ENCODE results near the gene TUBD1. TPM values are rescaled to one million over a fixed set of nuclear protein-coding genes. Genes with fewer than 3 reads are reported as not detected.
A peak's percentile ranks its signal among the peaks of the same experiment; 100 is the strongest.

Gene TUBD1
- total and polyA plus RNA-seq, 2 of the 13 experiments (the other 11 are each of a cell fraction or from before 2014, with no cell fraction given) = 18.2 to 25.9 TPM

- TF ChIP-seq, protein P1, sequence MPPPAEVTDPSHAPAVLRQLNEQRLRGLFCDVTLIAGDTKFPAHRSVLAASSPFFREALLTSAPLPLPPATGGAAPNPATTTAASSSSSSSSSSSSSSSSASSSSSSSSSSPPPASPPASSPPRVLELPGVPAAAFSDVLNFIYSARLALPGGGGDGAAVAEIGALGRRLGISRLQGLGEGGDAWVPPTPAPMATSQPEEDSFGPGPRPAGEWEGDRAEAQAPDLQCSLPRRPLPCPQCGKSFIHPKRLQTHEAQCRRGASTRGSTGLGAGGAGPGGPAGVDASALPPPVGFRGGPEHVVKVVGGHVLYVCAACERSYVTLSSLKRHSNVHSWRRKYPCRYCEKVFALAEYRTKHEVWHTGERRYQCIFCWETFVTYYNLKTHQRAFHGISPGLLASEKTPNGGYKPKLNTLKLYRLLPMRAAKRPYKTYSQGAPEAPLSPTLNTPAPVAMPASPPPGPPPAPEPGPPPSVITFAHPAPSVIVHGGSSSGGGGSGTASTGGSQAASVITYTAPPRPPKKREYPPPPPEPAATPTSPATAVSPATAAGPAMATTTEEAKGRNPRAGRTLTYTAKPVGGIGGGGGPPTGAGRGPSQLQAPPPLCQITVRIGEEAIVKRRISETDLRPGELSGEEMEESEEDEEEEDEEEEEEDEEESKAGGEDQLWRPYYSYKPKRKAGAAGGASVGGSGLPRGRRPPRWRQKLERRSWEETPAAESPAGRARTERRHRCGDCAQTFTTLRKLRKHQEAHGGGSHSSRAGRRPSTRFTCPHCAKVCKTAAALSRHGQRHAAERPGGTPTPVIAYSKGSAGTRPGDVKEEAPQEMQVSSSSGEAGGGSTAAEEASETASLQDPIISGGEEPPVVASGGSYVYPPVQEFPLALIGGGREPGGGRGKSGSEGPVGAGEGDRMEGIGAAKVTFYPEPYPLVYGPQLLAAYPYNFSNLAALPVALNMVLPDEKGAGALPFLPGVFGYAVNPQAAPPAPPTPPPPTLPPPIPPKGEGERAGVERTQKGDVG (CRISPR knock-in tag; IDR thresholded peaks at IDR 0.05; ENCODE audit: borderline replicate concordance) = no peak
- peak; percentile 35 for TF ChIP-seq KDM2A (CRISPR knock-in tag; IDR thresholded peaks at IDR 0.05; ENCODE audit: borderline replicate concordance, low read depth)
- TF ChIP-seq ZNF557 (CRISPR knock-in tag; IDR thresholded peaks at IDR 0.05) = no peak
- no peak for TF ChIP-seq CEBPZ (IDR thresholded peaks at IDR 0.05; ENCODE audit: low read length)
- peak; percentile 46 for TF ChIP-seq HDAC2 (CRISPR knock-in tag; IDR thresholded peaks at IDR 0.05)
- no peak for TF ChIP-seq TP53 (CRISPR knock-in tag; conservative IDR thresholded peaks at IDR 0.05)
- no peak for TF ChIP-seq KLF16 (CRISPR knock-in tag; IDR thresholded peaks at IDR 0.05)
- TF ChIP-seq, protein P2, sequence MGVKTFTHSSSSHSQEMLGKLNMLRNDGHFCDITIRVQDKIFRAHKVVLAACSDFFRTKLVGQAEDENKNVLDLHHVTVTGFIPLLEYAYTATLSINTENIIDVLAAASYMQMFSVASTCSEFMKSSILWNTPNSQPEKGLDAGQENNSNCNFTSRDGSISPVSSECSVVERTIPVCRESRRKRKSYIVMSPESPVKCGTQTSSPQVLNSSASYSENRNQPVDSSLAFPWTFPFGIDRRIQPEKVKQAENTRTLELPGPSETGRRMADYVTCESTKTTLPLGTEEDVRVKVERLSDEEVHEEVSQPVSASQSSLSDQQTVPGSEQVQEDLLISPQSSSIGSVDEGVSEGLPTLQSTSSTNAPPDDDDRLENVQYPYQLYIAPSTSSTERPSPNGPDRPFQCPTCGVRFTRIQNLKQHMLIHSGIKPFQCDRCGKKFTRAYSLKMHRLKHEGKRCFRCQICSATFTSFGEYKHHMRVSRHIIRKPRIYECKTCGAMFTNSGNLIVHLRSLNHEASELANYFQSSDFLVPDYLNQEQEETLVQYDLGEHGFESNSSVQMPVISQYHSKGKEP (CRISPR knock-in tag; IDR thresholded peaks at IDR 0.05) = no peak
- no peak for TF ChIP-seq ARNTL (CRISPR knock-in tag; IDR thresholded peaks at IDR 0.05)
- TF ChIP-seq NR2F6 (IDR thresholded peaks at IDR 0.05) = peak; percentile 55; the same call in 1 of the 2 replicates
- TF ChIP-seq NR2F6 (CRISPR knock-in tag; IDR thresholded peaks at IDR 0.05) = peak; percentile 61
- peak; percentile 30; the same call in 1 of the 2 replicates for TF ChIP-seq ZNF652 (CRISPR knock-in tag; IDR thresholded peaks at IDR 0.05; ENCODE audit: borderline replicate concordance, low read depth)
- peak; percentile 79 for TF ChIP-seq CHD4 (IDR thresholded peaks at IDR 0.05; ENCODE audit: borderline replicate concordance, low read length)
- TF ChIP-seq ATF3 (CRISPR knock-in tag; IDR thresholded peaks at IDR 0.05) = peak; percentile 61; the same call in 1 of the 2 replicates
- TF ChIP-seq CCDC6 (CRISPR knock-in tag; IDR thresholded peaks at IDR 0.05) = no peak
- no peak for TF ChIP-seq HOMEZ (CRISPR knock-in tag; IDR thresholded peaks at IDR 0.05; ENCODE audit: low read depth)
- no peak for TF ChIP-seq ZNF674 (CRISPR knock-in tag; IDR thresholded peaks at IDR 0.05; ENCODE audit: low read depth)
Measured at GRCh38 chr17:59845595-59846393, 46.9 kb downstream of the TUBD1 start (continued).
